WERI-Rb-1 (cell line): ENCODE measurements around the gene BLCAP.

Source experiments
- DNase-seq: peaks from one replicate; pipeline ENCODE4 v3.0.0-alpha.2; 2020
- H3K27ac ChIP-seq: fragments of 250-450 bp; sonication (Bioruptor Pico); 2 replicates; pipeline ENCODE4 v1.5.1; 2020; ENCODE audit warnings: mild to moderate bottlenecking, moderate library complexity
- H3K27me3 ChIP-seq: fragments of 250-450 bp; sonication (Bioruptor Pico); 2 replicates; pipeline ENCODE4 v1.5.1; 2021; ENCODE audit warnings: mild to moderate bottlenecking, low read depth, moderate library complexity; ENCODE audit not compliant: insufficient read depth, severe bottlenecking
- H3K36me3 ChIP-seq: fragments of 250-450 bp; sonication (Bioruptor Pico); 2 replicates; pipeline ENCODE4 v1.5.1; 2020; ENCODE audit warnings: mild to moderate bottlenecking, moderate library complexity
- H3K4me3 ChIP-seq: 2 replicates; pipeline ENCODE4 v1.5.1; 2011; ENCODE audit warnings: low read depth, mild to moderate bottlenecking, control low read depth, low read length
- H3K9me3 ChIP-seq: fragments of 250-450 bp; sonication (Bioruptor Pico); 2 replicates; pipeline ENCODE4 v1.5.1; 2021; ENCODE audit warnings: mild to moderate bottlenecking, moderate library complexity; ENCODE audit not compliant: severe bottlenecking
- CTCF ChIP-seq: IDR thresholded peaks from 2 replicates; pipeline ENCODE4 v1.5.1; 2011; ENCODE audit warnings: low read depth, mild to moderate bottlenecking, control low read depth, inconsistent platforms, low read length

BLCAP gene

GRCh38 chr20:37524859-37525708 is 2.6 kb downstream of the BLCAP start:
- peaks cover 29% of the 10 kb centered on the region for H3K36me3 ChIP-seq
- H3K4me3 ChIP-seq: no peak overlapping the region
- no peaks in the 10 kb centered on the region for H3K27me3 ChIP-seq
- peak overlapping the region; percentile 69 for H3K27ac ChIP-seq
- TF ChIP-seq CTCF: no peak
- peaks cover 12% of the 10 kb centered on the region for H3K9me3 ChIP-seq
- DNase-seq: no peak

- no peak for TF ChIP-seq CTCF
- Histone ChIP-seq H3K36me3 (peaks cover 36% of the 10 kb centered on the region), H3K9me3 (peaks cover 12% of the 10 kb centered on the region), H3K4me3 (no peak overlapping the region), H3K27ac (peak overlapping the region; percentile 69), H3K27me3 (no peaks in the 10 kb centered on the region)
- DNase-seq: peak; percentile 86
These were observed 3.6 kb downstream of the BLCAP start for GRCh38 chr20:37523911-37524700.

DNA sequence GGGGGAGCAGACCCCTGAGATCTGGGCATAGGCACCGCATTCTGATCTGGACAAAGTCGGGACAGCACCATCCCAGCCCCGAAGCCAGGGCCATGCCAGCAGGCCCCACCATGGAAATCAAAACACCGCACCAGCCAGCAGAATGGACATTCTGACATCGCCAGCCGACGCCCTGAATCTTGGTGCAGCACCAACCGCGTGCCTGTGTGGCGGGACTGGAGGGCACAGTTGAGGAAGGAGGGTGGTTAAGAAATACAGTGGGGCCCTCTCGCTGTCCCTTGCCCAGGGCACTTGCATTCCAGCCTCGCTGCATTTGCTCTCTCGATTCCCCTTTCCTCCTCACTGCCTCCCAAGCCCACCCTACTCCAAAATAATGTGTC is 4.7 kb downstream of the BLCAP start:
- Histone ChIP-seq H3K4me3 (no peak overlapping the region), H3K27me3 (no peaks in the 10 kb centered on the region), H3K27ac (no peak overlapping the region), H3K9me3 (peaks cover 12% of the 10 kb centered on the region), H3K36me3 (peaks cover 45% of the 10 kb centered on the region)
- TF ChIP-seq CTCF: no peak
- no peak for DNase-seq

DNA sequence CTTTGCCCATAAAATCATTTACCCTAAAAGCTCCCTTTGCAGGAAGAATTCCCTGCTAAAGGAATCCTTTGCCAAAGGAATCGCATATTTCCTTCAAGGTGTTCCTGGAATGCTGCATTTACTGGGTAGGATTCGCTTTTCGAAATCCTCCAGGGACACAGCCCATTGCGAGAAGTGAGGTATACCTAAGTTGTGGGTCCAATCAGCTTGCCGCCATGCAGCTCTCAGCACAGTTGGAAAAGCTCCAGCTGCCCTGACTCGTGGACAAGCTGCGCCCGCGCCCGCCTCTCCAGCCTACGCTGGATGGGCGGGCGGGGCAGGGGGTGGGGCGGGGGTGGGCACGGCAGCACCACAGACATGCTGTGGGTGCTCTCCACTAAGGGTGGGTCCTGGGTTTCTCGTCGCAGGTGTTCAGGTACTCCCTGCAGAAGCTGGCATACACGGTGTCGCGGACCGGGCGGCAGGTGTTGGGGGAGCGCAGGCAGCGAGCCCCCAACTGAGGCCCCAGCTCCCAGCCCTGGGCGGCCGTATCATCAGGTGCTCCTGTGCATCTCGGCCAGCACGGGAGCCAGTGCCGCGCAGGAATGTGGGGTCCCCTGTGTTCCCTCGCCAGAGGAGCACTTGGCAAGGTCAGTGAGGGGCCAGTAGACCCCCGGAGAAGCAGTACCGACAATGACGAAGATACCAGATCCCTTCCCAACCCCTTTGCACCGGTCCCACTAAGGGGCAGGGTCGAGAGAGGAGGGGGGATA is 5.2 kb downstream of the BLCAP start:
- TF ChIP-seq CTCF: no peak
- Histone ChIP-seq H3K27ac (no peak overlapping the region), H3K27me3 (no peaks in the 10 kb centered on the region), H3K4me3 (no peak overlapping the region), H3K9me3 (peaks cover 12% of the 10 kb centered on the region), H3K36me3 (peaks cover 49% of the 10 kb centered on the region)
- no peak for DNase-seq

- no peak for DNase-seq
- Histone ChIP-seq H3K27me3 (no peaks in the 10 kb centered on the region), H3K36me3 (peaks cover 48% of the 10 kb centered on the region), H3K27ac (peak within 1 kb of the TSS; percentile 55), H3K4me3 (no peak within 1 kb of the TSS), H3K9me3 (peaks cover 12% of the 10 kb centered on the region)
- TF ChIP-seq CTCF: no peak
These were observed 6.5 kb downstream of the BLCAP start, which contains the start of gene NNAT for GRCh38 chr20:37521061-37521771. NNAT (plus strand) TSS chr20:37521250; CDS start chr20:37521332, 82 bp downstream.
